ENCODE data around the gene WHRN. TPM values are rescaled to one million over a fixed set of nuclear protein-coding genes. Genes with fewer than 3 reads are reported as not detected.

WHRN gene
- total RNA-seq, 2 donors from 2014 or later = 2.6 to 8.2 TPM

DNA sequence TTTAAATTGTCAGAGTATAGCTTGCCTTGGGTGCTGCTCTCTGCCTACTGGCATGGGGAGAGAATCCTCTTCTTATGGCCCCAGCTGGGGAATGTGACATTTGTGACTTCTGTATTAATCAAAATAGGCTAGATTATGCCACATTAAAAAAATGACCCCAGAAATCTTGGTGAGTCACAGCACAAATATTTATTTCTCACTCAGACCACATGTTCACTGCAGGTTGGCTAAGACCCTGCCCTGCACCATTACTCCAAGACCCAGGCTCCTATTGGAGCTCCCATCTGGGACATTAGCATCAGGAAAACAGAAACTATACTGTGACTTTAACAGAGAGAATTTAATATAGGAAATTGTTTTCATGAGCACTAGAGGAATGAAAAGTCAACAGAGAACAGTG, 16.6 kb upstream of the WHRN start:
- no peak overlapping the region for H3K27ac ChIP-seq
- H3K9me3 ChIP-seq = no peaks in the 10 kb centered on the region
- no peaks in the 10 kb centered on the region for H3K4me1 ChIP-seq
- no peak overlapping the region for H3K4me3 ChIP-seq
- no peaks in the 10 kb centered on the region for H3K36me3 ChIP-seq
- TF ChIP-seq CTCF (IDR thresholded peaks at IDR 0.05) = no peak
- no peak for DNase-seq (ENCODE audit: low spot score)
- no peaks in the 10 kb centered on the region for H3K27me3 ChIP-seq

DNA sequence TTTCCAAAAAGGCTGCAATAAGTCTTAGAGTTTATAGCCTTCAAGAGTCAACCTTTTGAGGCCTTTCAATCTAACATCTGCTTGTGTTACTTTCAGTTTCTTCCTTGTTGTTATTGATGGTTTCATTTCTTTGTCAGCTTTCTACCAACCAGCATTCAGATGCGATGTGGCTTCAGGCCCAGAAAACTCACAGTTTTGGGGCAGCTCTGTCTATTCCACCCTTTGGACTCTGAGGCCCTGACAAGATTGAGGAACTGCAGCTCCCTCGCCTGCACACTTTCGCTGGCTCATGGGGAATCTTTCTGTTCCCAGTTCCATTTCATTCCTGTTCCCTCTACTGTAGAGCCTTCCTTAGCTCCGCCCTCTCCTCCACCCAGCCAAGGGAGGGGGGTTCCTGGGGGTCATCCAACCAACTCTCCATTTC, 13.3 kb upstream of the WHRN start:
- H3K27me3 ChIP-seq = no peaks in the 10 kb centered on the region
- no peaks in the 10 kb centered on the region for H3K36me3 ChIP-seq
- no peak overlapping the region for H3K4me3 ChIP-seq
- no peak for TF ChIP-seq CTCF (IDR thresholded peaks at IDR 0.05)
- no peaks in the 10 kb centered on the region for H3K4me1 ChIP-seq
- no peak overlapping the region for H3K27ac ChIP-seq
- DNase-seq (ENCODE audit: low spot score) = no peak
- no peaks in the 10 kb centered on the region for H3K9me3 ChIP-seq

DNA sequence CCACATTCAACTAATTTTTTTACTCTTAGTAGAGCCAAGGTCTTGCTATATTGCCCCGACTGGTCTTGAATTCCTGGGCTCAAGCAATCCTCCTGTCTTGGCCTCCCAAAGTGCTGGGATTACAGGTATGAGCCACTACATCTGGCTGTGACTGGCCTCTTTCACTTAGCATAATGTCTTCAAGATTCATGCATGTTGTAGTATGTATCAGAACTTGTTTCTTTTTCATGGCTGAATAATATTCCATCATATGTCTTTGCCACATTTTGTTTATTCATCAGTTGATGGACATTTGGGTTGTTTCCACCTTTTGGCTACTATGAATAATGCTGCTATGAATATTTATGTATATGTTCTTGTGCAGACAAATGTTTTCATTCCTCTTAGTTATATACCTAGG, 12.8 kb upstream of the WHRN start:
- H3K27ac ChIP-seq = no peak overlapping the region
- H3K9me3 ChIP-seq = no peaks in the 10 kb centered on the region
- no peak overlapping the region for H3K4me3 ChIP-seq
- no peaks in the 10 kb centered on the region for H3K27me3 ChIP-seq
- no peaks in the 10 kb centered on the region for H3K36me3 ChIP-seq
- no peak for DNase-seq (ENCODE audit: low spot score)
- TF ChIP-seq CTCF (IDR thresholded peaks at IDR 0.05) = no peak
- no peaks in the 10 kb centered on the region for H3K4me1 ChIP-seq

DNA sequence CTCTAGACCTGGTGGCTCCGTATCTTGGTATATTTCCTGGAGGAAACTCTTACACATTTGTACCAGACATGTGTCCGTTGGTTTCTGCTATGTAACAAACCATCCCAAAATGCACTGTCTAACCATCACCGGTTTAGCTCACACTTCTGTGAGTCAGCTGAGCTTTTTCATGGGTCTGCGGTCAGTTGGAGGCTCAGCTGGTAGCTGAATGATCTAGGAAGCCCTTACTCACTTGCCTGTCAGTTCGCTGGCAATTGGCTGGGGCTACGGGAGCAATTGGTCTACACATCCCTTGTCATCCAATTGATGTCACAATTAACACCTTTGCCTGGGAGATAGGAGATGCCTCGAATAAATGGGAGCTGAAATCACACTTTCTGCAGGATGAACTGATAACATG, 11.6 kb upstream of the WHRN start:
- Histone ChIP-seq H3K36me3 (no peaks in the 10 kb centered on the region), H3K4me1 (no peaks in the 10 kb centered on the region), H3K4me3 (no peak overlapping the region), H3K27me3 (no peaks in the 10 kb centered on the region), H3K27ac (no peak overlapping the region), H3K9me3 (no peaks in the 10 kb centered on the region)
- TF ChIP-seq CTCF (IDR thresholded peaks at IDR 0.05) = no peak
- DNase-seq (ENCODE audit: low spot score) = no peak

DNA sequence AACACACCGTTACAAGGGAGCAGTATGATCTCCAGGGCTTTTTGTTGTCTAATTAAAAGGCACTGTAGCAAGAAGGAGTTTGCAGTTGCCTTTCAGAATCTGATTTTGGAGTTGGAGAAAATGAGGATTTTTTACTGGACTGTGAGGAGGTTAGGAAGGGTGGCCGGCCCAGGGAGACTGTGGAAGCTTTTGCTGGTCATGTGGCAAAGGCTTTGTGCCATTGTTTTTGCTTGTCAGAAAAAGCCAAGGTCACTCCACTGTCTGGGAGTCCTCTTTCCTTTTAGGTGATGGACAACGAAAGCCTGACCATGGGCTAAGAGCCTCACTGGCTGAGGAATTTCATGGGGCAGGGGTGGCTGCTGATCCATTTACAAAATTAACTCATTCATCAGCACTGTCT, 10.3 kb upstream of the WHRN start:
- Histone ChIP-seq H3K9me3 (no peaks in the 10 kb centered on the region), H3K4me1 (no peaks in the 10 kb centered on the region)
- TF ChIP-seq CTCF (IDR thresholded peaks at IDR 0.05) = no peak

GRCh38 chr9:114513959-114514267, 8.6 kb upstream of the WHRN start:
- no peak for DNase-seq (ENCODE audit: low spot score)
- no peak overlapping the region for H3K27ac ChIP-seq
- H3K36me3 ChIP-seq = no peaks in the 10 kb centered on the region
- H3K9me3 ChIP-seq = no peaks in the 10 kb centered on the region
- no peaks in the 10 kb centered on the region for H3K4me1 ChIP-seq
- no peak overlapping the region for H3K4me3 ChIP-seq
- H3K27me3 ChIP-seq = no peaks in the 10 kb centered on the region
- no peak for TF ChIP-seq CTCF (IDR thresholded peaks at IDR 0.05)

More for the DNA sequence above, 10.3 kb upstream of the WHRN start:
- H3K27me3 ChIP-seq = no peaks in the 10 kb centered on the region
- DNase-seq (ENCODE audit: low spot score) = no peak
- H3K27ac ChIP-seq = no peak overlapping the region
- no peaks in the 10 kb centered on the region for H3K36me3 ChIP-seq
- no peak overlapping the region for H3K4me3 ChIP-seq

Measured in right atrium auricular region (tissue), 2 donors.